GM18526 (cell line): ENCODE measurements around the gene SERP2.

Experiments
- POLR2A ChIP-seq: IDR thresholded peaks from 3 replicates; pipeline ENCODE4 v1.6.1; 2011; ENCODE audit not compliant: insufficient read length; ENCODE audit errors: extremely low read depth

SERP2 gene

DNA sequence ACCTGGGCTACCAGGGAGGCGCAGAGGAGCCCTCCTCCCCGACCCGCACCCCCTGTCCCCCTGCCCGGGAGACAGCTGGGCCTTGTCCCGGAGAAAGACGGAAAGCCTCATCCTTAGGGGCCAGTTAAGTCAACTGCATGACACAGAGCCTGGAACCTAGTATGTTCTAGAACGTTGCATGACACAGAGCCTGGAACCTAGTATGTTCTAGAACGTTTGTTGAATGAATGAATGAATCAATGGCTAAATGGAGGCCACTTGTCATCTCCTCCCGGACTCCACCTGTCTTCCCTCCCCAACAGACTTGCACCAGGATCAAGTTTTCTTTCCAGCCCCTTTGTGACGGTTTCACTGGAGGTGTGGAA is 706 bp downstream of the SERP2 start:
- no peak for TF ChIP-seq POLR2A

DNA sequence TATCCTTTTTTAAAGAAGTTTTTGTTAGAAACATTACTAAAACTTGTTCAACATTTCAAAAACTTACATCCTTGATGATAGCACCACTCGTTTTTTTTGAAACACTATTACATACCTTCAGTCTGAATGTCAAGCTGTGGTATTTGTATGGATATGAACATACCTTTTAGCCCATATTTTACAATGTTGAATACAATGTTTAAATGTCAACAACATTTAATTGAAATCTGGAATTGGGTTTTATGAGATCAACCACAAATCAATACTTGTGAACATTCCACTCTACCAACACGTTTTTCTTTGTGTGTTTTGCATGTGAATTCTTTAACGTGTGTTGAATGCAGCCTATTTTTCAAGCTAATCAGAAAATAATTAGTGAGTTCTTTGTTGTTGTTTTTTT is 4.7 kb downstream of the SERP2 start:
- no peak for TF ChIP-seq POLR2A

DNA sequence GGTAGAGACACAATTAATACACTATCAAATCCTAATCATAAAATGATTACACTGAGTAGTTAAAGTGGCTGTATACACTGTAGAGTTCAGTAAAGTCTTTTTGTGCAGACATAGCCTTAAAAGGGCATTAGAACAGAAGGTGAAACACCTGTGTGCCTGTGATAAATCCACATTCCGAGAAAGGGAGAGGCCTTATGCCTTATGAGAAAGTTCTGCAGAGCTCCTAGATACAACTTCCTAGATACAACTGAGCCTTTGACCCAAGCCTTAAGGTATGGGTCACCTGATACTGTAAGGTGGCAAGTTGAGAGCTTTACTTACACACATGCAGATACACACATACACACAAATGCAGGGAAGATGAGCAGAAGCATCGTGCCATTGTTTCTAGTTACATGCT is 6.3 kb downstream of the SERP2 start:
- no peak for TF ChIP-seq POLR2A

DNA sequence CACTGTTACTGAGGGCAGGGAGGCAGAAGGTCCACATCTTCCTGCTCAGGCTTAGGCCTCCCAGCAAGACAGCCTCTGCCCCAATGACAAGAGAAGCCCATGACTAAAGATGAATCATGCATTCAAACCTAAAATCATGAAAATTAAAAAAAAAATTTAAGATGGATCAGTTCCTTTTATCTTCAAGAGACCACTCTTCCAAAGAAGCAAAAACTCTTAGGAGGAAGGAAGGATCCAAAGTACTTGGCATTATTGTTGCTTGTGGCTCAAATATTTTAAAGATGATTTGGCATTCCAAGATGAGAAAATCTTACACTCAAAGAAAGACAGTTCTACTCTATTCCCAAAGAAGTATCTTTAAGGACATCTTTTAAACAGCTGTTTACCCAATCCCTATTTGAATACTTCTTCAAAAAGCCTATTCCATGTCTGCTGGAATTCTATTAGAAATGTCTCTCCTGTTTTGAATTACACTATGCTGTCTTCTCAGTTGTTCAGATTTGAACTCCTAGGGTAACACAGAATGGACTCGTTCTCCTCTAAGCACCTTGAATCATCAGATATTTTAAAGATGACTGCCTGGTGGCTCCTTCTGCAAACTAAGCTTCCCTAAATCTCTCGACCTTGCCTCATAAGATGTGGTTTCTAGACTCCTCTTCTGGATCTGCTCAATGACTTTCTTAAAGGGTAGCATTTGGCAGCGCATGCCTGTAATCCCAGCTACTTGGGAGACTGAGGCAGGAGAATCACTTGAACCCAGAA is 7.0 kb downstream of the SERP2 start:
- TF ChIP-seq POLR2A, result no peak

DNA sequence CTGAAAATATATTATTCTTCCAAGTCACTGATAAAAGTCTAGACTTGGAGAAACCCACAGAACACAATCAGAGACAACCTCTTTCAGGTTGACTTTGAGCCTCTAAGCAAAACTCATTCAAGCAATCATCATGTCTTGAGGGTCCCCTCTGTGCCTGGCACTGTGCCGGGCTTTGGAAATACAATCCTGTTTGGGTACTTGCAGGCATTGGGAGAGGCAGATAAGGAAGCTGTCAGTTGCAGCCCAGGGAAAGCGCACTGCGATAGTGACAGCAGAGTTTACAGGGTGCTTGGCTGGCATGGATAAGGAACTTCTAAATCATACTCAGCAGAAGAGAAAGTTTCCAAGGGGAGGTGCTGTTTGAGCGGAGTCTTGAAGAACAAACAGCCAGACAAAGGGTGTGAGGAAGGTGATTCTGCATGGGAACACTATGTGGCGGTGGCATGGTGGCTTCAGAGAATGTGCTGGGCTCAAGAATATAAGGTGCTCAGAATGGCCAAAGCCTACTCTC is 9.1 kb downstream of the SERP2 start:
- TF ChIP-seq POLR2A, result no peak

DNA sequence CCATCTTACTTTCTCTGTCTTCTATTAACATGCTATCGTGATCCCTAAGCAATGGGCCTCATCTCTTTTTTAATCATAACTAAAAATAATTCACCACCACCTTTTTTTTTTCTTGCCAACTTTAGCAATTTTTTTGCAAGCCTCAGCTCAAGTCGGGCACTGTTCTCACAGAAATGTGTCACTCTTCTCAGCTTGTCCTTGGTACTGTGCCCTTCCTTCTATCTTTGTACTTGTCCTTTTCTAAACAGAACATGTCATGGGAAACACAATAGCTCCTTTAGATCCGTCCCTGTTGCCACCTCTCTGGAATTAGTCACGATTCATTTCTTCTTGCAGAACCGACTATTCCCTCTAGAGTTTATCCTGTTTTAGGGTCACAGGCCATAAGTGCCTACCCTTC is 10.3 kb downstream of the SERP2 start:
- no peak for TF ChIP-seq POLR2A

DNA sequence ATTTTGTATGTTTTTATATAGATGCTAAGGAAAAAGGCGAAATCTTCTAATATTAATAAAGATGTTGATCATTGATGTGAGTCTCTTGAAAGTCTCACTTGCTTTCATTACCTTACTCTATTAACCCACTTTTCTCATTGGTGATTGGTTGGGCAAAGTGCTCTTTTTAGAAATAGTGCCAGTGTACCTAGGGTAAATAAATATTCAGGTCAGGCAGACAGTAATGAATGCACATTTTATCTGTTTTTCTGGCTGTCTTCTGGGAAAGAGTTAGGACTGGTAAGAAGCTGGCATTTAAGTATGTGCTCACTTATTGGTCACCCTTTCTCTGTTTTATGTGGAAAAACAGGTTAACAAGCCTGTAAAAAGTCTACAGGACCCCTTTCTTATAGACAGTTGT is 11.2 kb downstream of the SERP2 start:
- TF ChIP-seq POLR2A, result no peak

DNA sequence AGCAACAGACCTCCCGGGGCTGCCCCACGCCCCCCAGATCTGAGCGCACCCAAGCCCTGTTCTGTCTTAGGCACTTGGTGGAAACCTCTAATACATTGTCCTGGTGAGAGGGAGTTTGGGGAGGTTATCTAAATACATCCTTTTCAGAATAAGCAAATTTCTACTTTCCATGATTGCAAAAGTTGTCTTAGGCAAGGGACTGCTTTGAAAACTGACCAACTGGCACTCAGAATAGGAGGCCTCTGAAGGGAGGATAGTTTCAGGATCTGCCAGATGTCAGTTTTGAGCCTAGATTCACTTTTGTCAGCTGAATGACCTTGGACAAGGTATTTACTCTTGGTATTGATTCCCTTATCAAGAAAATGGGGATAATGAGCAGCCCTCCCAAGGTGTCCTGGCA is 11.8 kb downstream of the SERP2 start:
- no peak for TF ChIP-seq POLR2A

DNA sequence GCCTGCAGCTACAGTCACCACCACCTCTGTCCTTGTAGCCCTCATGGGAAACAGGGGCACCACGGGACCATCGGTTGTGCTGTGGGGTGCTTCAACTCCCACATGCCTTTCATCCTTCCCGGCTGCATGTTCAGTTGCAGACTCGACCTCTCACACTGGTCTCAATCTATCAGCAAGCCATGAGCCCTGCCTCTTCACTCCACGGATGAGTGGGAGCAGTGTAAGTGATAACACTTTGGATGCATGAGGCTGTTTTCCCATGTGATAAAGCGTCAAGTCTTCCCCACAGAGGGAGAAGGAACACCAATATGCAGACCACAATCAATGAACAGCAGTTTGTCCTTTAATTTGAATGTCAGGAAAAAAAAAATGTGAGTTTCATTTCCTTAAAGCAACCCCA is 12.2 kb downstream of the SERP2 start:
- TF ChIP-seq POLR2A, result no peak

DNA sequence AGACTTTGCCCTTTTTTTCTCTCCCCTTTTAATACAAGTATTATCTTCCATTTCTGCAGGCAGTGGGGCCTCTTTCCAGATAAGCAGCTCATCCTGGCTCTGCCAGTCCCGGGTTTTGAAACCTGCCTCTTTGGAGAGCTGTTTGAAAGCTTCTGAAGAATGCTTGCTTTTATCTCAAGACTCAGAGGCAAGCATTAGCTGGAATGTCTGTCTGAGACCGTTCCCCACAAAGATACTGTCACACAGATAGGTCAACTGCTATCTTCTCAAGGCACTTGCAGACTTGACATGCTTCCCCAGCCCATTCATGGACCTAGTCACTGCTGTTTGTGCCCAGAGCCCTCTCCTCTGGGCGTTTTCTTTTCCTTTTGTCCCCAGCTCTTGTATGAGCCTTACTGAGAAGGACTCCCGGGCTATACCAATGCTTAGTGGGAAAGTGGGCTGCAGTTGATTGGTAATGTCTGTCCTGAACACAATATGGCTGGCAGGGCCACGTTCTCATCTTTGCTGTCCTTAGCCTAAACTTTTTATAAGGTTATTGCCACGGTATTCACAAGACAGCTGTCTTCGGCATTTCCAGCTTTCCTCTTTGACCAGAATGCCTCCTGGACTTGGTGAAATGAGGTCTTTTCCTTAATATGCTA is 13.4 kb downstream of the SERP2 start:
- no peak for TF ChIP-seq POLR2A

DNA sequence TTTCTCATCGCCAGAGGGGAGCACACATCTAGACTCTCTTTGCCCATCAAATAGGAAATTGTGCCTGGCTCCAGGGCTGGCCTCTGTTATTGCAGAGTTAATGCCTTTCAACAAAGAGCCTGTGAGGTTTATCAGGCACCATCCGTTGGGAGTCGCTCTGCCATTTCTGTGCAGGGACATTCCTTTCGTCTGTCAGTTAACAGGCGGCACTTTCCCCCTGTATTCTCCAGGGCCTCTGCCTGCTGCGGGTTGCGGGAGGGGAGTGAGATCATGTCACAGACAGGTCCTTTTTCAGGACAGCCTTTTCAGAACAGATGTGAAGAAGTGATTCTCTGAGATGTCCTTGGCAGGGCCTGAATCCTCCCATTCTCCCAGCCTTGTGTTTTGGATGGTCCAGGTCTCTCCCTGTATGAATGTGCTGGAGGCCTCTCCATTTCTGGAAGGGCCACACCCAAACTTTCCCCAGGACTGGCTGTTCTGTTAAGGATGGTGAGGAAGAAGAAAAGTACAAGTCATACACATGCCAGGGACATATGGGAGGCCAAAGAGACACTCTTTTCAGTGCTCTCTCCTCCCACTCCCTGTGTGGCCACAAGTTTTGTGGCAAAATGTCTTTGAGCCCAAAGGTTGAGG is 14.9 kb downstream of the SERP2 start:
- no peak for TF ChIP-seq POLR2A

DNA sequence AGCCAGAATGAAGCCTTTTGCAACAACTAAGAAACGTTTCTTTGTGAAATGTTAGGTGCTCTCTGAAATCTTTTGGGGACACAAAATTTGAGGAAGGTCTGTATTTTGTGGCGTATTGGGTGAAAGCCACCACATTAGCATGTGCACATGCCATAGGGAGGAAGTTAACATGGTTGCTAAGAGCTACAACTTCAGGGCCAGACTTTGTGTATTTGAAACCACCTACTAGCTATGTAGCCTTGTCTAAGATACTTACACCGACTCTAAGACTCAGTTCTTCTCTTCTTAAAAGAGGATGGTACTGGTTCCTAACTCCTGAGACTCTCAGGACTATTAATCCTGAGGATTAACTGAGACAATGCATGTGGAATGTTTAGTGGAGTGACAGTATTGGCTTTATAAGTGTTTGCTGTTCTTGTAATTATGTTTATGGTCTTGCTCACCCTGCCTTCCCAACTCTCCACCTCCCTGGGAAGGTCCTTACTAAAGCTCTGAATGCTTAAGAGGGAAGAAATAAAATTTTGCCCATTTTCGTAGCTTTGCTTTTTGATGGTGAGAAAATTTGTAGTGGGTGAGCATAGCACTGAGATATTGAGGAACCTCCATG is 15.5 kb downstream of the SERP2 start:
- no peak for TF ChIP-seq POLR2A

DNA sequence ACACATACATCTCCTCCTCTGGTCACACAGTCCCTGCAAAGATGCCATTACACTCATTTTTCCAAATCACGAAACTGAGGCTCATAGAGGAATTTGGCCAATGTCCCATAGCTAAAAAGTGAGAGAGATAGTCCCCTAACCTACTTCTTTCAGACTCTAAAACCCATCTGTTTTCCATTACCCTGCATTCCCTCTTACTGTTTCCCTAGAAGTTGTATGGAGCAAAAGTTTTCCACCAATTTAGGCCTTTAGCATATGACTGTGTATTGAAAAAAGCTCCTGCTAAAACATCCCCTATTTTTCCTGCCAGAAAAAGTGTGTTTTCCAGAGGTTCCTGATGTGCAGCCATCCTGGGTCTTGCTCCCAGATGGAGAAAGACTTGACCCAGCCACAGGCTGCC is 16.3 kb downstream of the SERP2 start:
- TF ChIP-seq POLR2A, result no peak

DNA sequence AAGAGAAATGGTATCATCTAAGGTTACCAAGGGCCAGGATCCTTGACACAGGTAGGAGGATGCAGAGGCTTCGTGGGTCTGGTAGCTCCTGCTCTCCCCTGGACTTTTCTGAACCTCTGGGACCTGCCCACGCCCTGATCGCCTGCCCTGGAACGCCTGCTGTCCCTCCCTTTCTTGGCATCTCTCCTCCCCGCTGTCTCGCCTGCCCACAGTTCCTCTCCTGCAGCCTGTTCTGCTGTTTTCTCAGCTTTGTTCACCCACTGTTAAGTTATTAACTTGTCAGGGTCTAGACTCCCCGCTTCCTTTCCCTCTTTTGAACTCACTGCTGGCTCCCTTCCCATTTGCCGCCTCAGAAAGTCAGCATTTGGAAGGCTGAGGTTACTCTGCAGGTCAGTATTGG is 19.8 kb downstream of the SERP2 start:
- TF ChIP-seq POLR2A, result no peak

DNA sequence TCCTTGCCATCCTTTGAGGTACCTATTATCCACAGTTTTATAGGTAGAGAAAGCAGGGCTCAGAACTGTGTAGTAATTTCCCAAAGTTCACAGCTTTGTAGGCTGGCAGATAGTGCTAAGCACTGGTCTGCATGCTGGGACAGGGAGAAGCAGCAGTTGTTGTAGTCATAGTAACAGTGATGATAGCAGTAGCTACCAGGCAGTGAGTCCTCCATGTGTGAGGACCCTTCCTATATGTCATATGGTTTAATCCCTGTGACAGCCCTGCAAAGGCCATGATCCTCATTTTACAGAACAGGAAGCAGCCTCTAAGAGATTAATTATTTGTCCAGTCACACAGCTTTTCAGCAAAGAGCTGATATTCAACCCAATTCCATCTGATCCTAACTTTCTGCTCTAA is 21.0 kb downstream of the SERP2 start:
- TF ChIP-seq POLR2A, result no peak
